HG02973 (cell line): ENCODE results near the gene CXCR5.

Experiments used
- ATAC-seq: cut with Tn5 transposase; IDR thresholded peaks from one replicate; pipeline ENCODE4 v1.9.1; 2021; ENCODE audit warnings: moderate library complexity; ENCODE audit not compliant: unreplicated experiment

The CXCR5 gene

DNA sequence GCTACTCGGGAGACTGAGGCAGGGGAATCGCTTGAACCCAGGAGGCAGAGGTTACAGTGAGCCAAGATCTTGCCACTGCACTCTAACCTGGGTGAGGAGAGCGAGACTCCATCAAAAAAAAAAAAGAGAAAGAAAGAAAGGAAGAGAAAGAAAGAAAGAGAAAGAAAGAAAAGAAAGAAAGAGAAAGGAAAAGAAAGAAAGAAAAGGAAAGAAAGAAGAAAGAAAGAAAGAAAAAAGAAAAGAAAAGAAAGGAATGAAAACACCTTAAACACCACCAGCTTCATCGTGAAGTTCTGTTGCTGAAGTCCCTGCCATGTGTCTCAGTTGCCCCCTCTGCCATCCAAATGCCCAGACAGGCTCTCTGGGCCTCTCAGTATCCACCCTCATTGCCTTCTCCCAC is 9.9 kb upstream of the CXCR5 start:
- no peak for ATAC-seq

DNA sequence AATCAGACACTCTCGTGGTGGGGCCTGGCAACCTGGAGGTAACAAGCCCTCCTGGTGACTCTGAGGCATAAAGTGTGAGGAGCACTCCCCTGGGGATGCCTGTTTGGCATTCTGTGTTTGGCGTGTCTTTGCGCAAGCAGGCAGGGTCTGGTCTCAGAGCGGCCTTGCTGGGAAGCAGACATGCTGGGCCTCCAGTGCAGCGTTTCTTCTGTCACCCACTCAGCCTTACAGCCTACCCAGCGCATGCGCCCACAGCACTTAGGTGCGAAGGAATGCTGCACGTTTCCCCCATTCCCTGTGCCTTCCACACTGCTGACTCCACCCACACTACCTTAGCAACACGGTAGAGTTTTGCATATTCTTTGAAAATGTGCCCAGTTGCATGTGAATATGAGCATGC is 7.4 kb upstream of the CXCR5 start:
- ATAC-seq = no peak

GRCh38 chr11:118877487-118878162 is 6.1 kb upstream of the CXCR5 start:
- no peak for ATAC-seq

DNA sequence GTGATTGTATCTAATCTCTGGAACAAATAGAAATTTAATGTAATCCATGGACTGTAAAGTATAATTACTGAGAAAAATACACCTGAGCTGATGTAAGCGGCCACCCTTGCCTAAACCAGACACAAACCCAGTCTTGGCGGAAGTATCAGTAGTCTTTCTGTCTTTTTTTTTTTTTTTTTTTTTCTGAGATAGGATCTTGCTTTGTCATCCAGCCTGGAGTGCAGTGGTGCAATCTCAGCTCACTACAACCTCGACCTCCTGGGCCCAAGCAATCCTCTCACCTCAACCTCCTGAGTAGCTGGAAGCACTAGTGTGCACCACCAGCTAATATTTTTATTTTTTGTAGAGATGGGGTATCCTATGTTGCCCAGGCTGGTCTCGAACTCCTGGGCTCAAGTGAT is 5.5 kb upstream of the CXCR5 start:
- no peak for ATAC-seq

DNA sequence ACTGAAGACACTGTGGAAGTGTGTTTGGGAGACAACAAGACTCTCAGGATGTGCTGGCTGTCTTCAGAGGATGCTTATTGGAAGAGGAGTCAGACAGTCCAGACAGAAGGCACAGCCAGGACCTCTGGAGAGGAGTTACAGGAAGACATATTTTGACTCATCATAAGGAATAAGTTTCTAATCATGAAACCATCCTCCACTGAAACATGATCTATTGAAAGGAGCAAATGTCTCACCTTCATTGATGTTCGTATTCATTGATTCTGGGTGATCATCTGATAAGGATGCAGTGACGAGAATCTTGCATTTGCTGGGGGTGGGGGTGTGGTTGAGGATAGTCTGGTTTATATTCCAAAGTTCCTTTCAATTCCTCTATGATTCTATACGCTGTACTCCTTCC is 2.5 kb upstream of the CXCR5 start:
- ATAC-seq = no peak

DNA sequence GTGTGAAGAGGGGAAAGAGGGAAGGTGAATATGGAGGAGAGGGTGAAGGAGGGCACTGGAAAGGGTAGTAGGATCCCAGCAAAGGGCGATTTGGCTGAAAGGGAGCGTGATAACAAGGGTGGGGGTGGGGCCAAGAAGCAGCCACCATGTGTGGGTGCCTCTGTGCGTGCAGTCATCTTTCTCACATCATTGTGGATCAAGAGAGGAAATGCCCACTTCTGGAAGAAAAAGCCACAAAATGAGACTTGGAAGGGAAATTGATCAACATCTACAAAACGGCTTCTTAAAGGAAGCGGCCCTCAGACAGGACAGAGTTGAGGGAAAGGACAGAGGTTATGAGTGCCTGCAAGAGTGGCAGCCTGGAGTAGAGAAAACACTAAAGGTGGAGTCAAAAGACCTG is 1.2 kb upstream of the CXCR5 start:
- ATAC-seq = no peak

GRCh38 chr11:118883004-118883367 is 706 bp upstream of the CXCR5 start:
- ATAC-seq = no peak

DNA sequence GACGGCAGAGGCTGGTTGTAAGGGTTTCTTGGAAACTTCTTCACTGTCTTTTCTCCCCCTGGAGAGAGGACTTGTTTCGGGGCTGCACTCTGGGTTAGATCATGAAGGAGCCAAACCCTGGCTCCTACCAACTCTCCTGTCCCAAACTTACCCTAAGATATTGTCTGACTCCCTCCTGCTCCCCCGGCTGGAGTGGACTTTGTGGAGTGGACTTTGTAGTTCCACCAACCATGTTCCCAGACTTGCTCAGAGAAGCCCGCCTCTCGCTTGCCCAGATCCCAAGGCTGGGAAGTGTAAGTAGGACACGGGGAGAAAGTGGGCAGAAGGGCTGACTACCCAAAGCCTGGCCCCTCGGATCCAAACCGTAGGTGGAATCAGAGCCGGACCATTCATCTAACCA is 1.2 kb downstream of the CXCR5 start:
- no peak for ATAC-seq

DNA sequence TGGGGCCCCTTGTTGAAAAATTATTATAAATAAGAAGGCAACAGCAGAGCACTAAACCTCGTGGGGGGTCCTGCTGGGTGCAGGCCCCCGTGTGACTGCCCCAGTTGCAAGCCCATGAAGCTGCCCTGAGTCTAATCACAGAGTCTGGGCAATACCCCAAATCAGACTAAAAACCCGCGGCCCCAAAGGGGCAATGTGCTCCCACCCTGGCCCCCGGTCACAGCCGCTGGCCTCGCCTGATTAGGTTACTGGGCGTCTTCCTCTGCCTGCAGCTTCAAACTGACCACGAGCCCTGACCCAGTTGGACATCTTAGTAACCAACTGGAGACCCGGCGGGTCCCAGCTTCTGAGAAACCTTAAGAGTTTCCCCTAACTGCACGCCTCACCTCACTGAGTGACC is 1.6 kb downstream of the CXCR5 start:
- ATAC-seq = no peak

GRCh38 chr11:118885831-118886565 is 2.3 kb downstream of the CXCR5 start:
- ATAC-seq = no peak

DNA sequence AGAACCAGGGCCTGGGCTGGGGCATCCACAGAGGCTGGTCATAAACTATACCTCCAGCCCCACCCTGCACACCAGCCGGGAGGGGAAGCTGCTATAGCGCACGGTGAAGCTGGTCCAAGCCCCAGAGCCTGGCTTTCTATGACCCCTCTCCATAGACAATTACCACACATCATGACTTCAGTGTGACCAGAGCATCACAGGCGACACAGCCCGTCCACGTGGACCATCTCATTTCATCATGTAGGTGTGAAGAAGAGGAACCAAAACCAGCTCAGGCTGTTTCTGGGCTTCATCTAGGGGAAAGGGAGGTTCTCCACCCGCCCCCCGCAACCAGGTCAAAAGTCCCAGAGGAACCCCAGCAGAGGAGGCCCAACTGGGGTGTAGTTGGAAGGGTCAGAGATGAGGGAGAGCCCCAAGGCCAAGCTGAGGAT is 3.0 kb downstream of the CXCR5 start:
- ATAC-seq = peak; percentile 44

GRCh38 chr11:118887206-118887605 is 3.5 kb downstream of the CXCR5 start:
- ATAC-seq = no peak

GRCh38 chr11:118888398-118888797 is 4.7 kb downstream of the CXCR5 start:
- ATAC-seq = no peak

- no peak for ATAC-seq
Measured at GRCh38 chr11:118889797-118890196, 6.1 kb downstream of the CXCR5 start.

DNA sequence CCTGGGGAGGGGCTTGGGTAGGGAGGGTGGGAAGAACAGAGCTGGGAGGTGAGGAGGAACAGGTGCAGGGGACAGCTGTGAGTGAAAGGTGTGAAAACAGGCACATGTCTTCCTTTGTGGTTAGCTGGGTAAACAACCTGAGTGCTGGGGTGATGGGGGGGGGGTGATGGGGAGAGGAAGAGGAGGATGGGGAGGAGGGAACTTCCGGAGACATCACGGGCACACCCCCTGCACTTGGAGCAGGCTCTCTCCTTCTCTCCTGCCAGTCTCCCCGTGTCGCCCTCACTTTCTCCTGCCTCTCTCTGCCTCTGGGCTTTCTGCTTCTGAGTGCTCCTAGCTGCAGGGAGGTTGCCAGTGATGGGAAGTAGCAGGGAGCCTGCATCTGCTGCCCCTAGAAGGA is 8.8 kb downstream of the CXCR5 start:
- no peak for ATAC-seq

GRCh38 chr11:118892964-118893363 is 9.3 kb downstream of the CXCR5 start:
- ATAC-seq = no peak

DNA sequence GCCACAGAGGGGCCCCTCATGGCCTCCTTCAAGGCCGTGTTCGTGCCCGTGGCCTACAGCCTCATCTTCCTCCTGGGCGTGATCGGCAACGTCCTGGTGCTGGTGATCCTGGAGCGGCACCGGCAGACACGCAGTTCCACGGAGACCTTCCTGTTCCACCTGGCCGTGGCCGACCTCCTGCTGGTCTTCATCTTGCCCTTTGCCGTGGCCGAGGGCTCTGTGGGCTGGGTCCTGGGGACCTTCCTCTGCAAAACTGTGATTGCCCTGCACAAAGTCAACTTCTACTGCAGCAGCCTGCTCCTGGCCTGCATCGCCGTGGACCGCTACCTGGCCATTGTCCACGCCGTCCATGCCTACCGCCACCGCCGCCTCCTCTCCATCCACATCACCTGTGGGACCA is 10.0 kb downstream of the CXCR5 start:
- ATAC-seq = no peak

GRCh38 chr11:118894192-118894591 is 10.5 kb downstream of the CXCR5 start:
- ATAC-seq = no peak

DNA sequence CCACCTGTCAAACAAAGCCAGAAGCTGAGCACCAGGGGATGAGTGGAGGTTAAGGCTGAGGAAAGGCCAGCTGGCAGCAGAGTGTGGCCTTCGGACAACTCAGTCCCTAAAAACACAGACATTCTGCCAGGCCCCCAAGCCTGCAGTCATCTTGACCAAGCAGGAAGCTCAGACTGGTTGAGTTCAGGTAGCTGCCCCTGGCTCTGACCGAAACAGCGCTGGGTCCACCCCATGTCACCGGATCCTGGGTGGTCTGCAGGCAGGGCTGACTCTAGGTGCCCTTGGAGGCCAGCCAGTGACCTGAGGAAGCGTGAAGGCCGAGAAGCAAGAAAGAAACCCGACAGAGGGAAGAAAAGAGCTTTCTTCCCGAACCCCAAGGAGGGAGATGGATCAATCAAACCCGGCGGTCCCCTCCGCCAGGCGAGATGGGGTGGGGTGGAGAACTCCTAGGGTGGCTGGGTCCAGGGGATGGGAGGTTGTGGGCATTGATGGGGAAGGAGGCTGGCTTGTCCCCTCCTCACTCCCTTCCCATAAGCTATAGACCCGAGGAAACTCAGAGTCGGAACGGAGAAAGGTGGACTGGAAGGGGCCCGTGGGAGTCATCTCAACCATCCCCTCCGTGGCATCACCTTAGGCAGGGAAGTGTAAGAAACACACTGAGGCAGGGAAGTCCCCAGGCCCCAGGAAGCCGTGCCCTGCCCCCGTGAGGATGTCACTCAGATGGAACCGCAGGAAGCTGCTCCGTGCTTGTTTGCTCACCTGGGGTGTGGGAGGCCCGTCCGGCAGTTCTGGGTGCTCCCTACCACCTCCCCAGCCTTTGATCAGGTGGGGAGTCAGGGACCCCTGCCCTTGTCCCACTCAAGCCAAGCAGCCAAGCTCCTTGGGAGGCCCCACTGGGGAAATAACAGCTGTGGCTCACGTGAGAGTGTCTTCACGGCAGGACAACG is 11.7 kb downstream of the CXCR5 start:
- ATAC-seq = peak; percentile 58

DNA sequence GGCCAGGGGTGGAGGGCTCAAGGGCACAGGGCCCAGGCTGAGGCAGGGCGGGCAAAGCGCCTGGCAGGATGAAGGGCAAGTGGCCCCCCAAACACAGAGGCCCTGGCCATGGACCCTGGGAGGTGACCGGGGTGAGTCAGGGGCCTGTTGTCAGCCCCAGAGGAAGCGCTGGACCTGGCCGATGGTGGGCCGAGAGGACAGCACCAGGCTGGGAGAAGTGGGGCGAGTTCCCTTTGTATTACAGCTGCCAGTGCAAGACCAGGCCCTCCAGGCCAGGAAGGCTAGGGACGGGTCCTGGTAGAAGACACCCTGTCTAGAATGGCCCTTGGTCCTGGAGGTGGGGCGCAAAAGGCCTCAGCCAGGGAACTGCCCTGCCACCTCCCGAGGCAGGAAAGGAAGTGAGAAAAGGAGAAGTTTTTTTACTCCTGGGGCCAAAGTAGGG is 12.8 kb downstream of the CXCR5 start:
- no peak for ATAC-seq

- no peak for ATAC-seq
Measured at GRCh38 chr11:118896921-118897591, 13.4 kb downstream of the CXCR5 start.
